ENCODE measurements around the gene FASTKD2. TPM values are rescaled to one million over a fixed set of nuclear protein-coding genes. Genes with fewer than 3 reads are reported as not detected.

The FASTKD2 gene
- total RNA-seq (2022; extraction: Qiagen RNA extraction), result 27.5 to 44.3 TPM (median 32.2 TPM) in 5 replicates

DNA sequence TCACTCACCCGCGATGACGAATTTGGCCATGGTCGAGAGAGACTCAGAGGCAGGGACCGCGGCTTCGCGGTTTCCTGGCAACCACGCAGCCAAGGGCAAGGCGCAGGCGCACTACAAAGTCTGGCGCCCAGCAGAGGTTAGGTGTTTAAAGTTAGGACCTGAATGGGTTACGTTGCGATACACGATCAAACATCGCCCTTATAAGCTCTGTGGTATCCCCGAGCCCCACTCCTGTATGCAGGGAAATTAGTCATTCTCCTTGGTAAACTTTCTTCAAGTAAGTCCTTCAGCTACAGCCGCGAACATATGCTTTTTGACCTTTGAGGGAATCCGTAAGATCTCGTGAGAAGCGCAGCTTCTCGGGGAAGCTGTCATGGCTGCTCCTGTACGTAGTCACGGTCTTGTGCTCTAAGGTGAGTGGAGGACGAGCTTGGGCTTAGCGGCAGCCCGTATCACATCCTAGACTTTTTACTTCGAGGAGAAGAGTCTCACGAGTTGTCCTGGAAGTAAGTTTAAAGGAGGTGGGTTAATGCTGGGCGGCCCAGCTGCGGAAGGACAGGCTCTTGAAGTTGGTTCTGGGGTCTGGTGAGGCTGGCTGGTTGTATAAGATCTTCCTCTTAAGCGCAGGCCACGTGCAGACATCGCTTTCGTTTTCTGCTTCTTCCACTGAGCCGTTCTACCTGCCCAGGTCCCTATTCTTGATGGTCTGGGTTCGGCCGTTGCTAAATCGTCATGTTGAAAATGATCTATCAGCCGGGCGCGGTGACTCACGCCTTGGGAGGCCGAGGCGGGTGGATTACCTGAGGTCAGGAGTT, at the start of gene FASTKD2, which contains the start of gene MDH1B:
FASTKD2 (plus strand) TSS at position 365 of the 815 bp plus-strand sequence. CDS start 1,088 bp downstream, outside the sequence.
MDH1B (minus strand) TSS at position 87 of the 815 bp plus-strand sequence; CDS start at position 30, 57 bp downstream.

DNA sequence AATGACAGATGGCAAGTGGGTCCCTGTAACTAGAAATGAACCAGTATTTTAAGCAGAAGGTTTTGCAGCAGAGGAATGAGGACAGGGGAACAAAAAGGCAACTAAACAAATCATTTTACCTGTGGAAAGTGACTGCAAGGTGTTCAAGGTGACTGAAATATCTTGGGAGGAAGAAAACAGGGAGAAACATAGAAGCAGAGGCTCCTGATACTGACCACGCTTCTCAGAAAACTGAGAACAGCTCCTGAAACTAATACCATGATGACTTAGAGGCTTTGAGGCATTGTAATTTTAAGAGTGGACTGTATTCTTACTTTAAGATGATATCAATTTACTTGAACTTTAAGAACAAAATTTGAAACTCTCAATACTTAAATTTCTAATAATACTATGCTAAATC, 47.1 kb upstream of the FASTKD2 start, which contains the start of gene DYTN:
DYTN (minus strand) TSS at position 101 of the 400 bp plus-strand sequence. CDS start 117 bp downstream, outside the sequence.

Other genes starting within 250 kb of the FASTKD2 start
- not detected in 5 replicates for gene FAM237A, start 123.1 kb upstream of the FASTKD2 start, total RNA-seq (2022; extraction: Qiagen RNA extraction)
- not detected in 5 replicates for gene DYTN, start 47.2 kb upstream of the FASTKD2 start, total RNA-seq (2022; extraction: Qiagen RNA extraction)
- 1.1 to 2.1 TPM (median 1.6 TPM) in 5 replicates for gene MDH1B, start 278 bp upstream of the FASTKD2 start, total RNA-seq (2022; extraction: Qiagen RNA extraction)
- gene CPO, start 173.9 kb downstream of the FASTKD2 start, total RNA-seq (2022; extraction: Qiagen RNA extraction), result not detected in 5 replicates